Type B pancreatic cell (in vitro differentiated cells): ENCODE measurements around the gene SNPH. TPM values are rescaled to one million over a fixed set of nuclear protein-coding genes. Genes with fewer than 3 reads are reported as not detected.

Source experiments
- DNase-seq: peaks from one replicate; pipeline ENCODE4 v3.0.0; 2021; ENCODE audit warnings: mixed read lengths; ENCODE audit not compliant: unreplicated experiment; ENCODE audit errors: extremely low spot score
- H3K27ac Mint-ChIP-seq: 2 replicates; pipeline ENCODE4 v1.8.0; 2021; ENCODE audit warnings: mild to moderate bottlenecking, mixed read lengths
- H3K27me3 Mint-ChIP-seq: 2 replicates; pipeline ENCODE4 v1.8.0; 2021; ENCODE audit warnings: mixed read lengths
- H3K36me3 Mint-ChIP-seq: 2 replicates; pipeline ENCODE4 v1.8.0; 2021; ENCODE audit warnings: mixed read lengths
- H3K4me1 Mint-ChIP-seq: one replicate; pipeline ENCODE4 v1.8.0; 2021; ENCODE audit warnings: mixed read lengths; ENCODE audit not compliant: unreplicated experiment
- H3K4me3 Mint-ChIP-seq: 2 replicates; pipeline ENCODE4 v1.8.0; 2021; ENCODE audit warnings: mild to moderate bottlenecking, mixed read lengths
- H3K9me3 Mint-ChIP-seq: 2 replicates; pipeline ENCODE4 v1.8.0; 2021; ENCODE audit warnings: mixed read lengths
- total RNA-seq: library from RNA; stranded (reverse); gene quantifications from 2 replicates; pipeline ENCODE4 v1.2.1, GENCODE V29; 2021; ENCODE audit warnings: low replicate concordance
- TF ChIP-seq, protein P1 (sequence below): fragments of 200-600 bp; sonication (generic); conservative IDR thresholded peaks from 2 replicates; pipeline ENCODE4 v1.5.0; 2021; ENCODE audit warnings: antibody characterized with exemption, mild to moderate bottlenecking

Gene SNPH
- total RNA-seq, 1 donor from 2014 or later, result 2.7 TPM

DNA sequence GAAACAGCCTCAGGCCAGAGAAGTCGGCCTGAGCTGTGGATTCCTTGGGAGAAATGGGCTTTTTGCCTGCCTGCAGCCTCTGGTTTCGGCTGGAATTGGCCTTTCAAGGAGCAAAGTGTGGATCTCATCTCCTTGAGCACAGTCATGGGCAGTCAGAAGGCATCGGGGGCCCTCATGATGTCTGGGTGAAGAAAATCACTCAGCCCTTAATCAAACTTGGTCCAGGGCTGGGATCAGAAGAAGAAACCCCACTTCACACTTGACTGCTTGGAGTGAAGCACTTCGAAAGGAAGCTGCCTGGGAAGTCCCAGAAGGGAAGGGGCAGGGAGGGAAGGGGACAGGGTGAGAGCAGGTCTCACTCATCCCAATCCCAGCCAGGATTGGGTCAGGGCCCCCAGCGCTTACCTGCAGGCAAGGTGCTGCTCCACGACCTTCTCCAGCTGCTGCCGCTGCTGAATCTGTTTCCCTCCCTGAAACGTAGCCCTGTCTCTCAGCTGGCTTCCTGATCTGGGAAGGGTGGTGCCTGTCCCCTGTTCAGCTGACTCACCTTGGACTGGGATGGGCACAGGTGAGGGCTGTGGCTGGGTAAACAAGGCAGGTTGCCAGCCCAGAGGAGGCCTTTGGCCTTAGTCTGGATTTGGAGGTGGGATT is 62.7 kb downstream of the SNPH start, which contains the start of gene SDCBP2:
Gene SDCBP2 (minus strand): TSS at position 460 of the 651 bp plus-strand sequence. CDS start 8,723 bp downstream, outside the sequence.
- no peaks in the 10 kb centered on the region for H3K9me3 Mint-ChIP-seq
- H3K4me3 Mint-ChIP-seq, result peak within 1 kb of the TSS; percentile 33
- TF ChIP-seq, protein P1, sequence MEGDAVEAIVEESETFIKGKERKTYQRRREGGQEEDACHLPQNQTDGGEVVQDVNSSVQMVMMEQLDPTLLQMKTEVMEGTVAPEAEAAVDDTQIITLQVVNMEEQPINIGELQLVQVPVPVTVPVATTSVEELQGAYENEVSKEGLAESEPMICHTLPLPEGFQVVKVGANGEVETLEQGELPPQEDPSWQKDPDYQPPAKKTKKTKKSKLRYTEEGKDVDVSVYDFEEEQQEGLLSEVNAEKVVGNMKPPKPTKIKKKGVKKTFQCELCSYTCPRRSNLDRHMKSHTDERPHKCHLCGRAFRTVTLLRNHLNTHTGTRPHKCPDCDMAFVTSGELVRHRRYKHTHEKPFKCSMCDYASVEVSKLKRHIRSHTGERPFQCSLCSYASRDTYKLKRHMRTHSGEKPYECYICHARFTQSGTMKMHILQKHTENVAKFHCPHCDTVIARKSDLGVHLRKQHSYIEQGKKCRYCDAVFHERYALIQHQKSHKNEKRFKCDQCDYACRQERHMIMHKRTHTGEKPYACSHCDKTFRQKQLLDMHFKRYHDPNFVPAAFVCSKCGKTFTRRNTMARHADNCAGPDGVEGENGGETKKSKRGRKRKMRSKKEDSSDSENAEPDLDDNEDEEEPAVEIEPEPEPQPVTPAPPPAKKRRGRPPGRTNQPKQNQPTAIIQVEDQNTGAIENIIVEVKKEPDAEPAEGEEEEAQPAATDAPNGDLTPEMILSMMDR, result no peak
- H3K27me3 Mint-ChIP-seq, result no peaks in the 10 kb centered on the region
- peak within 1 kb of the TSS; percentile 40 for H3K27ac Mint-ChIP-seq
- H3K36me3 Mint-ChIP-seq, result no peaks in the 10 kb centered on the region
- H3K4me1 Mint-ChIP-seq, result peaks cover 25% of the 10 kb centered on the region
- peak; percentile 58 for DNase-seq

DNA sequence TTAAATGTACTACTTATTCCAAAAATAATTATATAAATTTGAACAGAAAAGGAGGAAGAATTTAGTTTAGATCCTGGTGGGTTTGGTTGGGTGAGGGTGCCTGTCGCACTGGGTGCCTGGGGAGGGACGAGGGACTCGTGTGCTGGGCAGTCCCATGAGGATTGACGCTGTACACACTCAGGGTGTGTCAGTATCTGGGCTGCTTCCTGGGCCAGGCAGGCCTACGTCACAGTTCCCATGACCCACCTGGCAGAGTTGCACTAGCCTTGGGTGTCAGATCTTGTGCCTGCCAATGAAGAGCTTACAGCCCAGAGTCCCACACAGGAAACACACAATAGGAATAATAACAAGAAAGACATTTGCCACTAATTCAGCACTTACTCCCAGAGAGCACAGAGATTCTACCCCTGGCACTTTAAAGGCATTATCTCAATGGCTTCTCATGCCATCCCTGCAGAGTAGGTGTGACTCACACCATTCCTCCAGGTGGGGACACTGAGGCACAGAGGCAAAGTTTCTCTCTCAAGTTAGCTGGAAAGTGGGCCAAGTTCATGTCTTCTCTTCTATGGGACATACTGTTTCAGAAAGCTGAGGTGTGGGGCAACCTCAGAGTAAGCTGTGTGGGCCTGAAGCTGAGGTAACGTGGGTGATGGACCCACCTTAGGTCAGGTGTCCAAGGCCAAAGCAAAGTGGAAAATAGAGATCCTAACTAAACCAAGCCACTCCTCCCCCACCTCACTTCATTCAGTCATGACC is 64.2 kb downstream of the SNPH start:
- TF ChIP-seq, protein P1, result no peak
- DNase-seq, result peak; percentile 54
- Mint-ChIP-seq H3K9me3 (no peaks in the 10 kb centered on the region), H3K27ac (peak overlapping the region; percentile 42), H3K27me3 (no peaks in the 10 kb centered on the region), H3K36me3 (no peaks in the 10 kb centered on the region), H3K4me3 (no peak overlapping the region), H3K4me1 (peaks cover 25% of the 10 kb centered on the region)

DNA sequence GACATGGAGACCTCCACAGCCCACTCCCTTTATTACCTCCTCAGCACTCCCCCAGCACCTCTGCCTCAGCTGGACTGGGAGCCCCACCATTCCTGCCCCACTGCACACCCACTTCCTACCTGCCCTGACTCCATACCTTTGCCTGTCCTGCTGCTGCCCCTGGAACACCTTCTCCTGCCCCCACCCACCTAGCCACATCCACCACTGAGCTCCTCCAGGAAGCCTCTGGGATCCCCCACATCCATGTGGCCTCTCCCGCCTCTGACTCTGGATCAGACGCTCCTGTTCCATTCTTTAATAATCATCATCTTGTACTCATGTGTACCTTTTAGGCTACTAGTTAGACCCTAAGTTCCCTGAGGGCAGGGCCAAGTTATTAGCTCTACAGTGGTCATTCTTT is 65.0 kb downstream of the SNPH start:
- H3K27me3 Mint-ChIP-seq, result no peaks in the 10 kb centered on the region
- TF ChIP-seq, protein P1, result no peak
- H3K27ac Mint-ChIP-seq, result peak overlapping the region; percentile 29
- H3K4me1 Mint-ChIP-seq, result peaks cover 25% of the 10 kb centered on the region
- H3K4me3 Mint-ChIP-seq, result no peak overlapping the region
- peak; percentile 47 for DNase-seq
- H3K9me3 Mint-ChIP-seq, result no peaks in the 10 kb centered on the region
- no peaks in the 10 kb centered on the region for H3K36me3 Mint-ChIP-seq

DNA sequence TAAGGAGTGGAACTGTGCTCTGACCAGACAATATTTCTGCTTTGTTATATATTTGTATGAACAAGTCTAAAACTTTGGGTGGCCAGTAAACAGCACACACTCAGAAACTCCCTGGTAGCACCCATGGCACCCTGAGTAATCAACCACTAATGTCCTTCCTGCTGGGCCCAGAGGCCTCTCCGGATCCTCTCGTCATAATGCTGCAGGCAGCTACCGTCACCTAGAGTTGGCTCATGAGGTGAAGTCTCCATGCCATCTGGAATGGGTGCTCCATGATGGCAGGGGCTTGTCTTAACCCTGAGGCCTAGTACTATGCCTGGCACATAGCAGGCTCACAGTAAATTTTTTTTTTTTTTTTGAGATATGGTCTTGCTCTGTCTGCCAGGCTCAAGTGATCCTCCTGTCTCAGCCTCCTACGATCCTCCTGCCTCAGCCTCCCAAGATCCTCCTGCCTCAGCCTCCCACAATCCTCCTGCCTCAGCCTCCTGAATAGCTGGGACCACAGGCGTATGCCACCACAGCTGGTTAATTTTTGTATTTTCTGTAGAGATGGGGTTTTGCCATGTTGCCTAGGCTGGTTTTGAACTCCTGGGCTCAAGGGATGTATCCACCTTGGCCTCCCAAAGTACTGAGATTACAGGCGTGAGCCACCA is 65.8 kb downstream of the SNPH start:
- H3K27me3 Mint-ChIP-seq, result no peaks in the 10 kb centered on the region
- no peaks in the 10 kb centered on the region for H3K9me3 Mint-ChIP-seq
- TF ChIP-seq, protein P1, result no peak
- H3K27ac Mint-ChIP-seq, result peak overlapping the region; percentile 29
- no peaks in the 10 kb centered on the region for H3K36me3 Mint-ChIP-seq
- peak; percentile 42 for DNase-seq
- peaks cover 24% of the 10 kb centered on the region for H3K4me1 Mint-ChIP-seq
- no peak overlapping the region for H3K4me3 Mint-ChIP-seq

DNA sequence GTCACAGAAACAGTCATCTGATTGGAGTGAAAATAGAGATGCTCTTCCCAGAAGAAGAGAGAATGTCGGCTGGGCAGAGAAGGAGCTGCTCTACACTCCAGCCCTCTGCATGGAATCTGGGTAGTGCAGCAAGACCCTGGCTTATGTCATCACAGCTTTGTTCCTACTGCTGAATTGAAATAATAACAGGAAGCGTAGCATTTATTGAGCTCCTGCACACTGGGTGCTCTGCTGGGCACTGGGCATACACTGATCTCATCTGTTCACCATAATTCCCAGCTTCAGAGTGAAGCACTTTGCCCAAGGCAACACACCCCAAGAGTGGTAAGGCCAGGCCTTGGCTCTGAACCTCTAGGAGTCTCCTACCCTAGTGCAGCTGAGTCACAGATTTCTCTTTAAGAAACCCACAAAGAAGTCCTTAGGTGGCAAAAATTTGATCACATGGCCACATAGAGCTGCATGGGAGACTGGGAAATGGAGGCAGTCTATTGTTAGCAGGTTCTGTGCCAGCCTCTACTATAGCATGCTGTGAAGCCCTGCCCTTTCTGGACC is 66.7 kb downstream of the SNPH start:
- no peaks in the 10 kb centered on the region for H3K9me3 Mint-ChIP-seq
- H3K4me3 Mint-ChIP-seq, result no peak overlapping the region
- H3K27me3 Mint-ChIP-seq, result no peaks in the 10 kb centered on the region
- TF ChIP-seq, protein P1, result no peak
- peak; percentile 25 for DNase-seq
- H3K4me1 Mint-ChIP-seq, result peaks cover 16% of the 10 kb centered on the region
- H3K36me3 Mint-ChIP-seq, result no peaks in the 10 kb centered on the region
- no peak overlapping the region for H3K27ac Mint-ChIP-seq
